HCT116 (cell line): Measurements from ENCODE around the gene GLI3.

ENCODE experiments used
- CTCF ChIP-seq, 3 experiments: fragments of 200-600 bp in 1 of 3; sonication (generic) in 1 of 3; IDR thresholded peaks in 2 of 3; conservative IDR thresholded peaks in 1 of 3; 2 replicates each; pipeline ENCODE4 v1.5.1; 2012 to 2017; ENCODE audit warnings: low read depth in 2 of 3, low read length in 2 of 3, antibody characterized with exemption in 1 of 3, borderline replicate concordance in 1 of 3, control low read depth in 1 of 3, mild to moderate bottlenecking in 1 of 3, mixed read lengths in 1 of 3, mixed run types in 1 of 3, moderate library complexity in 1 of 3; ENCODE audit not compliant: insufficient read depth in 1 of 3
- EGR1 ChIP-seq: IDR thresholded peaks from 2 replicates; pipeline ENCODE4 v1.6.1; 2012; ENCODE audit warnings: low read depth
- EZH2 ChIP-seq: fragments of 200-600 bp; sonication (generic); IDR thresholded peaks from 2 replicates; pipeline ENCODE4 v1.6.1; 2017; ENCODE audit warnings: antibody characterized with exemption, mixed run types
- EZH2phosphoT487 ChIP-seq: fragments of 200-600 bp; IDR thresholded peaks from 2 replicates; pipeline ENCODE4 v1.6.1; 2018; ENCODE audit warnings: antibody characterized with exemption, borderline replicate concordance
- FOSL1 ChIP-seq: IDR thresholded peaks from 2 replicates; pipeline ENCODE4 v1.6.1; 2012; ENCODE audit warnings: low read depth
- POLR2A ChIP-seq: IDR thresholded peaks from 2 replicates; pipeline ENCODE4 v1.7.0; 2011; ENCODE audit warnings: borderline replicate concordance; ENCODE audit not compliant: insufficient read depth, insufficient read length; ENCODE audit errors: extremely low read depth
- POLR2AphosphoS5 ChIP-seq: IDR thresholded peaks from 2 replicates; pipeline ENCODE4 v1.6.1; 2011; ENCODE audit warnings: mild to moderate bottlenecking, low read depth, low read length, moderate library complexity
- RAD21 ChIP-seq: IDR thresholded peaks from 2 replicates; pipeline ENCODE4 v1.6.1; 2012; ENCODE audit warnings: low read depth, mild to moderate bottlenecking
- REST ChIP-seq: IDR thresholded peaks from 2 replicates; pipeline ENCODE4 v1.6.1; 2012; ENCODE audit warnings: low read depth
- SP1 ChIP-seq: IDR thresholded peaks from 2 replicates; pipeline ENCODE4 v1.6.1; 2012; ENCODE audit warnings: low read depth
- SRF ChIP-seq: IDR thresholded peaks from 2 replicates; pipeline ENCODE4 v1.6.1; 2012; ENCODE audit warnings: low read depth

GRCh38 chr7:42012313-42012712 lies 224.7 kb downstream of the GLI3 start:
- TF ChIP-seq CTCF (IDR thresholded peaks at IDR 0.05 in 2 of 3, conservative IDR thresholded peaks at IDR 0.05 in 1 of 3; ENCODE audit: borderline replicate concordance in 1 of 3, insufficient read depth in 1 of 3, low read depth in 2 of 3, low read length in 2 of 3), result no peak
- no peak for TF ChIP-seq POLR2A
- TF ChIP-seq EZH2, result no peak
- TF ChIP-seq EZH2phosphoT487, result no peak
- TF ChIP-seq POLR2AphosphoS5, result no peak
- no peak for TF ChIP-seq REST
- TF ChIP-seq RAD21, result no peak
- no peak for TF ChIP-seq EGR1
- no peak for TF ChIP-seq SRF
- no peak for TF ChIP-seq FOSL1
- no peak for TF ChIP-seq SP1
